HepG2 (cell line): ENCODE data around the gene PCNX4. TPM values are rescaled to one million over a fixed set of nuclear protein-coding genes. Genes with fewer than 3 reads are reported as not detected.

ENCODE experiments used
- ATAC-seq: fragments of 200-7000 bp; cut with Tn5 transposase; 3 replicates; pipeline ENCODE4 v1.9.1; 2020; ENCODE audit warnings: mild to moderate bottlenecking, moderate library complexity
- BruUV-seq: library from RNA; stranded (reverse); fragments of 400-500 nt; replicated peaks from 2 replicates; lab custom pipeline; 2021; lab: Mats Ljungman, UMichigan
- CTCF ChIA-PET: fragments of 300-600 bp; formaldehyde crosslinking; extraction: SDS; loops from one replicate; lab custom pipeline; 2021; ENCODE audit warnings: low total read pairs, inconsistent platforms, low intra/inter-chr PET ratio; lab: Yijun Ruan, JAX
- POLR2A ChIA-PET: fragments of 350-600 bp; sonication (Branson Sonifier 250); formaldehyde crosslinking; loops from one replicate; lab custom pipeline; 2020; ENCODE audit warnings: antibody characterized with exemption, inconsistent platforms; lab: Yijun Ruan, JAX
- DNase-seq: peaks from one replicate; pipeline ENCODE4 v3.0.0-alpha.2; 2015; ENCODE audit warnings: low spot score
- FAIRE-seq: peaks from 3 replicates; lab custom pipeline; 2011; peaks lifted over from hg19 to GRCh38; lab: Jason Lieb, UNC
- H2AFZ ChIP-seq: one replicate; pipeline ENCODE4 v1.6.1; 2011; ENCODE audit warnings: low read length, inconsistent platforms
- H3K27ac ChIP-seq: fragments of 300-600 bp; 3 replicates; pipeline ENCODE4 v1.8.0; 2011; ENCODE audit warnings: mixed run types, mild to moderate bottlenecking, mixed read lengths, low read length, inconsistent platforms; ENCODE audit not compliant: insufficient read depth; ENCODE audit errors: extremely low read length
- H3K27me3 ChIP-seq, 2 experiments: fragments of 200-600 bp in 1 of 2; 2 replicates in 1 of 2; 3 replicates in 1 of 2; pipeline versions ENCODE4 v1.6.0 to v1.8.0; 2011; ENCODE audit warnings: low read length in 2 of 2, mild to moderate bottlenecking in 2 of 2, moderate library complexity in 2 of 2, inconsistent platforms in 1 of 2; ENCODE audit not compliant: insufficient read depth in 2 of 2, control insufficient read depth in 1 of 2
- H3K36me3 ChIP-seq, 2 experiments: fragments of 200-600 bp in 1 of 2; replicated peaks in 1 of 2; 2 replicates in 1 of 2; 3 replicates in 1 of 2; pipeline versions ENCODE4 v1.5.1 to v1.8.0; 2011; ENCODE audit warnings: low read length in 2 of 2, inconsistent platforms in 1 of 2; ENCODE audit not compliant: insufficient read depth in 2 of 2, control insufficient read depth in 1 of 2
- H3K4me1 ChIP-seq: 2 replicates; pipeline ENCODE4 v1.5.1; 2012; ENCODE audit warnings: low read length, inconsistent platforms; ENCODE audit not compliant: insufficient read depth
- H3K4me2 ChIP-seq: 2 replicates; pipeline ENCODE4 v1.6.0; 2011; ENCODE audit warnings: low read depth, low read length, inconsistent platforms
- H3K4me3 ChIP-seq, 3 experiments: fragments of 200-600 bp in 1 of 3; sonication (generic), shearing (Covaris generic) in 1 of 3; replicated peaks in 1 of 3; 2 replicates each; pipeline ENCODE4 v1.5.1; 2011 to 2016; ENCODE audit warnings: low read length in 3 of 3, inconsistent platforms in 2 of 3, low read depth in 2 of 3, mild to moderate bottlenecking in 2 of 3, control low read depth in 1 of 3, mixed read lengths in 1 of 3; ENCODE audit not compliant: insufficient read depth in 1 of 3
- H3K79me2 ChIP-seq: one replicate; pipeline ENCODE4 v1.6.1; 2011; ENCODE audit warnings: low read length, inconsistent platforms; ENCODE audit not compliant: insufficient read depth
- H3K9ac ChIP-seq: 2 replicates; pipeline ENCODE4 v1.6.0; 2011; ENCODE audit warnings: mild to moderate bottlenecking, low read depth, low read length, inconsistent platforms; ENCODE audit not compliant: insufficient read depth
- H3K9me3 ChIP-seq: 2 replicates; pipeline ENCODE4 v1.5.1; 2012; ENCODE audit warnings: mild to moderate bottlenecking, low read length
- H4K20me1 ChIP-seq: 2 replicates; pipeline ENCODE4 v1.6.0; 2011; ENCODE audit warnings: inconsistent platforms, mild to moderate bottlenecking, low read length, moderate library complexity; ENCODE audit not compliant: insufficient read depth
- CBX2 ChIP-seq, 2 experiments: fragments of 200-600 bp in 1 of 2; sonication (generic); formaldehyde crosslinking in 1 of 2; IDR thresholded peaks; 2 replicates each; pipeline versions ENCODE4 v1.7.0 to v1.8.1; 2018 to 2022; ENCODE audit warnings: low read depth in 2 of 2, low read length in 1 of 2, mild to moderate bottlenecking in 1 of 2, missing genetic modification reagents in 1 of 2
- CC2D1A ChIP-seq: sonication (generic); formaldehyde crosslinking; IDR thresholded peaks from 2 replicates; pipeline ENCODE4 v1.8.1; 2023; ENCODE audit warnings: mild to moderate bottlenecking, missing genetic modification reagents
- MTF2 ChIP-seq: sonication (generic); formaldehyde crosslinking; IDR thresholded peaks from 2 replicates; pipeline ENCODE4 v1.5.0; 2020; ENCODE audit warnings: missing genetic modification reagents, borderline replicate concordance
- PAX8 ChIP-seq: sonication (generic); formaldehyde crosslinking; IDR thresholded peaks from 2 replicates; pipeline ENCODE4 v1.8.0; 2022; ENCODE audit warnings: mild to moderate bottlenecking, missing genetic modification reagents, borderline replicate concordance
- PLRG1 ChIP-seq: fragments of 450-650 bp; conservative IDR thresholded peaks from 2 replicates; pipeline ENCODE4 v1.6.1; 2016
- RBAK ChIP-seq: sonication (generic); formaldehyde crosslinking; IDR thresholded peaks from 2 replicates; pipeline ENCODE4 v1.5.1; 2020; ENCODE audit warnings: mild to moderate bottlenecking, missing genetic modification reagents
- REPIN1 ChIP-seq: sonication (generic); formaldehyde crosslinking; IDR thresholded peaks from 2 replicates; pipeline ENCODE4 v1.8.0; 2022; ENCODE audit warnings: missing genetic modification reagents, low read depth, mild to moderate bottlenecking, borderline replicate concordance
- SP4 ChIP-seq: sonication (generic); formaldehyde crosslinking; IDR thresholded peaks from 2 replicates; pipeline ENCODE4 v1.8.1; 2023; ENCODE audit warnings: mild to moderate bottlenecking, missing genetic modification reagents
- TCF7 ChIP-seq: sonication (generic); IDR thresholded peaks from 2 replicates; pipeline ENCODE4 v1.6.1; 2016; ENCODE audit warnings: antibody characterized with exemption, low read depth
- ZFYVE20 ChIP-seq: sonication (generic); formaldehyde crosslinking; IDR thresholded peaks from 2 replicates; pipeline ENCODE4 v1.8.0; 2023; ENCODE audit warnings: low read depth, mild to moderate bottlenecking, moderate library complexity, missing genetic modification reagents, borderline replicate concordance
- ZNF282 ChIP-seq: fragments of 450-650 bp; IDR thresholded peaks from 2 replicates; pipeline ENCODE4 v1.6.1; 2018; ENCODE audit not compliant: partially characterized antibody
- ZNF780A ChIP-seq: sonication (generic); formaldehyde crosslinking; IDR thresholded peaks from 2 replicates; pipeline ENCODE4 v1.8.0; 2022; ENCODE audit warnings: mild to moderate bottlenecking, missing genetic modification reagents, moderate library complexity
- WGBS: methylation state at CpG from one replicate; pipeline ENCODE4 v1.1.6; 2017; ENCODE audit warnings: low lambda C conversion rate; 5-methylcytosine and 5-hydroxymethylcytosine counted together
- in situ Hi-C: cut with HindIII; loops from 2 replicates; pipeline ENCODE4 v1.10.0; 2017; ENCODE audit warnings: low pct_unique_long_range_greater_than_20kb; ENCODE audit not compliant: extremely low pct_ligation_motif_present
- intact Hi-C: fragments of 100-400 bp; cut with micrococcal nuclease; formaldehyde crosslinking; loops from one replicate; pipeline ENCODE4 v1.10.0; 2022; ENCODE audit not compliant: unreplicated experiment
- polyA plus RNA-seq, 8 experiments: library from polyadenylated mRNA; depleted of rRNA in 3 of 8; stranded (reverse) in 7 of 8; unstranded in 1 of 8; fragments of >200 nt; fragmentation: Illumina TruSeq in 4 of 8; extraction: Trizol in 4 of 8; gene quantifications; 2 replicates each; pipeline versions ENCODE4 v1.2.1 to v1.2.3, GENCODE V29; 2011 to 2016; ENCODE audit warnings: low read depth in 4 of 8, missing spikeins in 1 of 8, mixed read lengths in 1 of 8; ENCODE audit not compliant: insufficient read depth in 1 of 8
- total RNA-seq, 5 experiments: library from RNA; depleted of rRNA; stranded (reverse); fragments of >200 nt; fragmentation: Illumina TruSeq; extraction: Trizol; gene quantifications; 2 replicates each; pipeline ENCODE4 v1.2.3, GENCODE V29; 2016; ENCODE audit warnings: low read depth in 1 of 5
- TF ChIP-seq, protein P1 (sequence below): sonication (generic); formaldehyde crosslinking; IDR thresholded peaks from 2 replicates; pipeline ENCODE4 v1.5.0; 2020; ENCODE audit warnings: missing genetic modification reagents, mild to moderate bottlenecking, borderline replicate concordance
- TF ChIP-seq, protein P2 (sequence below): sonication (generic); formaldehyde crosslinking; IDR thresholded peaks from 2 replicates; pipeline ENCODE4 v1.4.0; 2020; ENCODE audit warnings: mild to moderate bottlenecking, missing genetic modification reagents, borderline replicate concordance
- TF ChIP-seq, protein P3 (sequence below): sonication (generic); formaldehyde crosslinking; IDR thresholded peaks from 2 replicates; pipeline ENCODE4 v1.5.0; 2020; ENCODE audit warnings: mild to moderate bottlenecking, missing genetic modification reagents, borderline replicate concordance

PCNX4 gene
- total and polyA plus RNA-seq, 2 of the 13 experiments (the other 11 are each of a cell fraction or from before 2014, with no cell fraction given) = 28.6 to 43.0 TPM

DNA sequence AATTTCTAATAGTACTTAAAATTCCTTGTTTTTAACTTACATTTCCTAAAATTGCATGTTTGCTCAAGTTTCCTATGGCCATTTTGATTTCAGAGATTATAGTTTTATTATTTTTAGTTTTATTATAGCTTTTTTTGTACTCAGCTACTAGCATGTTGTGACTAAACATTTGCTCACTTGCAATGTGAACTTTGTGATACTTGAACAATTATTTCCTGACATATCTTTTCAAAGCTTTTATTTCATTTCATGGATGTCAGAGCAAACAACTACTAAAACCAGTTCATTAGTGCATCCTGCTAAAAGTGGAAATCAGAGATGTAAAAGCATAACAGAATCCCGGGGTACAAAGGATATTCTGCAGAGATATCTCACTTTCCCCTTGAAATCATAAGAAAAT lies 33.6 kb upstream of the PCNX4 start:
- H4K20me1 ChIP-seq = no peaks in the 10 kb centered on the region
- H3K9me3 ChIP-seq = no peaks in the 10 kb centered on the region
- no peak for ATAC-seq
- FAIRE-seq = no peak
- no TSS peak for BruUV-seq
- ChIA-PET CTCF (no interaction called here), POLR2A (no interaction called here)
- no peaks in the 10 kb centered on the region for H3K36me3 ChIP-seq
- WGBS = 0% methylated on average over 1 of the region's 1 CpG
- intact Hi-C loops = no loop called here
- no peak overlapping the region for H3K27ac ChIP-seq
- H3K9ac ChIP-seq = no peak overlapping the region
- no peaks in the 10 kb centered on the region for H3K4me1 ChIP-seq
- H3K4me3 ChIP-seq = no peak overlapping the region
- TF ChIP-seq ZNF780A (CRISPR knock-in tag) = no peak
- TF ChIP-seq, protein P1, sequence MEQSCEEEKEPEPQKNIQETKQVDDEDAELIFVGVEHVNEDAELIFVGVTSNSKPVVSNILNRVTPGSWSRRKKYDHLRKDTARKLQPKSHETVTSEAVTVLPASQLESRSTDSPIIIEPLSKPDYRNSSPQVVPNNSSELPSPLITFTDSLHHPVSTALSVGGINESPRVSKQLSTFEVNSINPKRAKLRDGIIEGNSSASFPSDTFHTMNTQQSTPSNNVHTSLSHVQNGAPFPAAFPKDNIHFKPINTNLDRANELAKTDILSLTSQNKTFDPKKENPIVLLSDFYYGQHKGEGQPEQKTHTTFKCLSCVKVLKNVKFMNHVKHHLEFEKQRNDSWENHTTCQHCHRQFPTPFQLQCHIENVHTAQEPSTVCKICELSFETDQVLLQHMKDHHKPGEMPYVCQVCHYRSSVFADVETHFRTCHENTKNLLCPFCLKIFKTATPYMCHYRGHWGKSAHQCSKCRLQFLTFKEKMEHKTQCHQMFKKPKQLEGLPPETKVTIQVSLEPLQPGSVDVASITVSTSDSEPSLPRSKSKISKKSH (CRISPR knock-in tag) = no peak
- no peak for TF ChIP-seq ZFYVE20
- TF ChIP-seq PAX8 (CRISPR knock-in tag) = no peak
- TF ChIP-seq, protein P2, sequence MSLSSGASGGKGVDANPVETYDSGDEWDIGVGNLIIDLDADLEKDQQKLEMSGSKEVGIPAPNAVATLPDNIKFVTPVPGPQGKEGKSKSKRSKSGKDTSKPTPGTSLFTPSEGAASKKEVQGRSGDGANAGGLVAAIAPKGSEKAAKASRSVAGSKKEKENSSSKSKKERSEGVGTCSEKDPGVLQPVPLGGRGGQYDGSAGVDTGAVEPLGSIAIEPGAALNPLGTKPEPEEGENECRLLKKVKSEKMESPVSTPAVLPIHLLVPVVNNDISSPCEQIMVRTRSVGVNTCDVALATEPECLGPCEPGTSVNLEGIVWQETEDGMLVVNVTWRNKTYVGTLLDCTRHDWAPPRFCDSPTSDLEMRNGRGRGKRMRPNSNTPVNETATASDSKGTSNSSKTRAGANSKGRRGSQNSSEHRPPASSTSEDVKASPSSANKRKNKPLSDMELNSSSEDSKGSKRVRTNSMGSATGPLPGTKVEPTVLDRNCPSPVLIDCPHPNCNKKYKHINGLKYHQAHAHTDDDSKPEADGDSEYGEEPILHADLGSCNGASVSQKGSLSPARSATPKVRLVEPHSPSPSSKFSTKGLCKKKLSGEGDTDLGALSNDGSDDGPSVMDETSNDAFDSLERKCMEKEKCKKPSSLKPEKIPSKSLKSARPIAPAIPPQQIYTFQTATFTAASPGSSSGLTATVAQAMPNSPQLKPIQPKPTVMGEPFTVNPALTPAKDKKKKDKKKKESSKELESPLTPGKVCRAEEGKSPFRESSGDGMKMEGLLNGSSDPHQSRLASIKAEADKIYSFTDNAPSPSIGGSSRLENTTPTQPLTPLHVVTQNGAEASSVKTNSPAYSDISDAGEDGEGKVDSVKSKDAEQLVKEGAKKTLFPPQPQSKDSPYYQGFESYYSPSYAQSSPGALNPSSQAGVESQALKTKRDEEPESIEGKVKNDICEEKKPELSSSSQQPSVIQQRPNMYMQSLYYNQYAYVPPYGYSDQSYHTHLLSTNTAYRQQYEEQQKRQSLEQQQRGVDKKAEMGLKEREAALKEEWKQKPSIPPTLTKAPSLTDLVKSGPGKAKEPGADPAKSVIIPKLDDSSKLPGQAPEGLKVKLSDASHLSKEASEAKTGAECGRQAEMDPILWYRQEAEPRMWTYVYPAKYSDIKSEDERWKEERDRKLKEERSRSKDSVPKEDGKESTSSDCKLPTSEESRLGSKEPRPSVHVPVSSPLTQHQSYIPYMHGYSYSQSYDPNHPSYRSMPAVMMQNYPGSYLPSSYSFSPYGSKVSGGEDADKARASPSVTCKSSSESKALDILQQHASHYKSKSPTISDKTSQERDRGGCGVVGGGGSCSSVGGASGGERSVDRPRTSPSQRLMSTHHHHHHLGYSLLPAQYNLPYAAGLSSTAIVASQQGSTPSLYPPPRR (CRISPR knock-in tag) = no peak
- TF ChIP-seq RBAK (CRISPR knock-in tag) = no peak
- no peak for TF ChIP-seq REPIN1 (CRISPR knock-in tag)
- TF ChIP-seq ZNF282 = no peak
- TF ChIP-seq MTF2 (CRISPR knock-in tag) = no peak
- TF ChIP-seq CC2D1A (CRISPR knock-in tag) = no peak
- TF ChIP-seq CBX2 (IDR thresholded peaks at IDR 0.05; ENCODE audit: low read depth, low read length) = no peak
- TF ChIP-seq CBX2 (CRISPR knock-in tag; IDR thresholded peaks at IDR 0.05; ENCODE audit: low read depth) = no peak
- TF ChIP-seq TCF7 = no peak
- TF ChIP-seq SP4 (CRISPR knock-in tag) = no peak
- no peak for TF ChIP-seq PLRG1
- TF ChIP-seq, protein P3, sequence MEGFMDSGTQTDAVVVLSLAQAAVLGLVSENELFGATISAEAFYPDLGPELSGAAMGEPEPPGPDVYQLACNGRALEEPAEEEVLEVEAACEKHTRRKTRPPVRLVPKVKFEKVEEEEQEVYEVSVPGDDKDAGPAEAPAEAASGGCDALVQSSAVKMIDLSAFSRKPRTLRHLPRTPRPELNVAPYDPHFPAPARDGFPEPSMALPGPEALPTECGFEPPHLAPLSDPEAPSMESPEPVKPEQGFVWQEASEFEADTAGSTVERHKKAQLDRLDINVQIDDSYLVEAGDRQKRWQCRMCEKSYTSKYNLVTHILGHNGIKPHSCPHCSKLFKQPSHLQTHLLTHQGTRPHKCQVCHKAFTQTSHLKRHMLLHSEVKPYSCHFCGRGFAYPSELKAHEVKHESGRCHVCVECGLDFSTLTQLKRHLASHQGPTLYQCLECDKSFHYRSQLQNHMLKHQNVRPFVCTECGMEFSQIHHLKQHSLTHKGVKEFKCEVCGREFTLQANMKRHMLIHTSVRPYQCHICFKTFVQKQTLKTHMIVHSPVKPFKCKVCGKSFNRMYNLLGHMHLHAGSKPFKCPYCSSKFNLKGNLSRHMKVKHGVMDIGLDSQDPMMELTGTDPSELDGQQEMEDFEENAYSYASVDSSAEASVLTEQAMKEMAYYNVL = no peak
- TF ChIP-seq, all 625 proteins: peak for 0
- in situ Hi-C loops = loop anchor here (25.0 kb wide), 1 partner anchor 504 kb away; no protein-coding TSS in a partner anchor
- H3K79me2 ChIP-seq = no peaks in the 10 kb centered on the region
- H3K27me3 ChIP-seq = no peaks in the 10 kb centered on the region; a peak in 1 of 5 replicates
- H2AFZ ChIP-seq = no peak overlapping the region
- no peak overlapping the region for H3K4me2 ChIP-seq
- DNase-seq = no peak
